ENCODE results near the gene CD248. TPM values are rescaled to one million over a fixed set of nuclear protein-coding genes. Genes with fewer than 3 reads are reported as not detected.
A peak's percentile ranks its signal among the peaks of the same experiment; 100 is the strongest.

The CD248 gene
- total and polyA plus RNA-seq, 8 donors = 69.8 to 128 (median 92.4) TPM

- peak overlapping the region; percentile 41 to 82 for H3K27ac ChIP-seq
- peaks cover 0 to 21% of the 10 kb centered on the region in 2 donors for H3K27me3 ChIP-seq
- ATAC-seq (no peak), DNase-seq (peak in 3 of 4 donors; percentile 78 to 79 (median 79))
- TF ChIP-seq, protein P1, sequence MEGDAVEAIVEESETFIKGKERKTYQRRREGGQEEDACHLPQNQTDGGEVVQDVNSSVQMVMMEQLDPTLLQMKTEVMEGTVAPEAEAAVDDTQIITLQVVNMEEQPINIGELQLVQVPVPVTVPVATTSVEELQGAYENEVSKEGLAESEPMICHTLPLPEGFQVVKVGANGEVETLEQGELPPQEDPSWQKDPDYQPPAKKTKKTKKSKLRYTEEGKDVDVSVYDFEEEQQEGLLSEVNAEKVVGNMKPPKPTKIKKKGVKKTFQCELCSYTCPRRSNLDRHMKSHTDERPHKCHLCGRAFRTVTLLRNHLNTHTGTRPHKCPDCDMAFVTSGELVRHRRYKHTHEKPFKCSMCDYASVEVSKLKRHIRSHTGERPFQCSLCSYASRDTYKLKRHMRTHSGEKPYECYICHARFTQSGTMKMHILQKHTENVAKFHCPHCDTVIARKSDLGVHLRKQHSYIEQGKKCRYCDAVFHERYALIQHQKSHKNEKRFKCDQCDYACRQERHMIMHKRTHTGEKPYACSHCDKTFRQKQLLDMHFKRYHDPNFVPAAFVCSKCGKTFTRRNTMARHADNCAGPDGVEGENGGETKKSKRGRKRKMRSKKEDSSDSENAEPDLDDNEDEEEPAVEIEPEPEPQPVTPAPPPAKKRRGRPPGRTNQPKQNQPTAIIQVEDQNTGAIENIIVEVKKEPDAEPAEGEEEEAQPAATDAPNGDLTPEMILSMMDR (IDR thresholded peaks at IDR 0.05) = no peak
- peaks cover 14 to 43% of the 10 kb centered on the region in 2 donors for H3K4me1 ChIP-seq
- intact Hi-C loops (cut with DNase I) = loop anchor here in 1 of 2 donors (10.0 kb wide), 1 partner anchor 67 kb away; no protein-coding TSS in a partner anchor
- no peaks in the 10 kb centered on the region for H3K9me3 ChIP-seq
- peak overlapping the region in 1 of 2 donors; percentile 62 for H3K4me3 ChIP-seq
- no peaks in the 10 kb centered on the region for H3K36me3 ChIP-seq
Measured at GRCh38 chr11:66317322-66317722, 478 bp upstream of the CD248 start.

GRCh38 chr11:66315921-66316811, 678 bp downstream of the CD248 start:
- intact Hi-C loops (cut with DNase I) = loop anchor here in 1 of 2 donors (10.0 kb wide), 1 partner anchor 69 kb away; no protein-coding TSS in a partner anchor
- H3K27me3 ChIP-seq = peaks cover 0 to 21% of the 10 kb centered on the region in 2 donors
- ATAC-seq (no peak), DNase-seq (peak in 1 of 4 donors; percentile 78)
- no peaks in the 10 kb centered on the region for H3K36me3 ChIP-seq
- H3K4me3 ChIP-seq = peak overlapping the region; percentile 44 to 62
- TF ChIP-seq, protein P1 (IDR thresholded peaks at IDR 0.05) = no peak
- peak overlapping the region; percentile 41 to 44 for H3K27ac ChIP-seq
- peaks cover 14 to 53% of the 10 kb centered on the region in 2 donors for H3K4me1 ChIP-seq
- no peaks in the 10 kb centered on the region for H3K9me3 ChIP-seq

- ATAC-seq (no peak), DNase-seq (peak in 1 of 4 donors; percentile 42)
- TF ChIP-seq, protein P1 (IDR thresholded peaks at IDR 0.05) = no peak
- Histone ChIP-seq H3K36me3 (no peaks in the 10 kb centered on the region), H3K4me3 (peak overlapping the region; percentile 44 to 62), H3K27ac (peak overlapping the region in 1 of 2 donors; percentile 44), H3K27me3 (peaks cover 0 to 21% of the 10 kb centered on the region in 2 donors), H3K9me3 (no peaks in the 10 kb centered on the region), H3K4me1 (peaks cover 14 to 53% of the 10 kb centered on the region in 2 donors)
- intact Hi-C loops (cut with DNase I) = loop anchor here in 1 of 2 donors (10.0 kb wide), 1 partner anchor 69 kb away; no protein-coding TSS in a partner anchor
Measured at GRCh38 chr11:66315498-66315885, 1.4 kb downstream of the CD248 start.

- intact Hi-C loops (cut with DNase I) = loop anchor here in 1 of 2 donors (10.0 kb wide), 1 partner anchor 70 kb away; no protein-coding TSS in a partner anchor
- Histone ChIP-seq H3K4me3 (peak overlapping the region; percentile 44 to 62), H3K9me3 (no peaks in the 10 kb centered on the region), H3K4me1 (peaks cover 14 to 53% of the 10 kb centered on the region in 2 donors), H3K27ac (peak overlapping the region in 1 of 2 donors; percentile 86), H3K36me3 (no peaks in the 10 kb centered on the region), H3K27me3 (peaks cover 0 to 21% of the 10 kb centered on the region in 2 donors)
- DNase-seq (peak in 1 of 4 donors; percentile 63), ATAC-seq (no peak)
- TF ChIP-seq, protein P1 (IDR thresholded peaks at IDR 0.05) = no peak
Measured at GRCh38 chr11:66314561-66315497, 2.0 kb downstream of the CD248 start.

Measured in left lung (tissue), 10 donors.